GM23338 (cell line): ENCODE data around the gene POLR1C. TPM values are rescaled to one million over a fixed set of nuclear protein-coding genes. Genes with fewer than 3 reads are reported as not detected.

Experiments used
- ATAC-seq: fragments of 200-7000 bp; cut with Tn5 transposase; 3 replicates; pipeline ENCODE4 v1.9.1; 2020
- DNase-seq: peaks from one replicate; pipeline ENCODE4 v3.0.0-alpha.2; 2015; ENCODE audit warnings: low spot score
- H2AFZ ChIP-seq: fragments of 200-600 bp; sonication (generic); 2 replicates; pipeline ENCODE4 v1.8.0; 2016; ENCODE audit warnings: antibody characterized with exemption, mild to moderate bottlenecking, moderate library complexity
- H3F3A ChIP-seq: fragments of 200-600 bp; sonication (generic); replicated peaks from 2 replicates; pipeline ENCODE4 v1.8.0; 2017; ENCODE audit warnings: antibody characterized with exemption, mixed run types, low read depth
- H3K27ac ChIP-seq: fragments of 200-600 bp; sonication (generic); 2 replicates; pipeline ENCODE4 v1.6.1; 2016; ENCODE audit warnings: low read depth
- H3K27me3 ChIP-seq: fragments of 200-600 bp; sonication (generic); 2 replicates; pipeline ENCODE4 v1.8.0; 2016; ENCODE audit warnings: mild to moderate bottlenecking, mixed run types, moderate library complexity; ENCODE audit not compliant: insufficient read depth
- H3K36me3 ChIP-seq: fragments of 200-600 bp; sonication (generic); 2 replicates; pipeline ENCODE4 v1.8.0; 2016; ENCODE audit warnings: mild to moderate bottlenecking; ENCODE audit not compliant: insufficient read depth
- H3K4me1 ChIP-seq: fragments of 200-600 bp; sonication (generic); 2 replicates; pipeline ENCODE4 v1.8.0; 2016; ENCODE audit warnings: mild to moderate bottlenecking, moderate library complexity; ENCODE audit not compliant: insufficient read depth
- H3K4me2 ChIP-seq: fragments of 200-600 bp; sonication (generic); 2 replicates; pipeline ENCODE4 v1.7.1; 2017; ENCODE audit warnings: mixed run types
- H3K4me3 ChIP-seq: fragments of 200-600 bp; sonication (generic); 2 replicates; pipeline ENCODE4 v1.6.1; 2016; ENCODE audit warnings: mixed run types
- H3K79me2 ChIP-seq: fragments of 200-600 bp; sonication (generic); replicated peaks from 2 replicates; pipeline ENCODE4 v1.8.0; 2017; ENCODE audit warnings: mild to moderate bottlenecking; ENCODE audit not compliant: insufficient read depth
- H3K9me2 ChIP-seq: fragments of 200-600 bp; sonication (generic); 2 replicates; pipeline ENCODE4 v1.8.0; 2017; ENCODE audit not compliant: insufficient read depth
- H4K20me1 ChIP-seq: fragments of 200-600 bp; sonication (generic); replicated peaks from 2 replicates; pipeline ENCODE4 v1.8.0; 2017; ENCODE audit warnings: mild to moderate bottlenecking; ENCODE audit not compliant: insufficient read depth
- H3K27ac Mint-ChIP-seq: 2 replicates; pipeline ENCODE4 v1.8.0; 2020; ENCODE audit warnings: inconsistent platforms, mild to moderate bottlenecking, moderate library complexity, mixed read lengths
- H3K27me3 Mint-ChIP-seq: 3 replicates; pipeline ENCODE4 v1.8.0; 2022; ENCODE audit warnings: low read depth, mild to moderate bottlenecking, moderate library complexity, mixed read lengths, inconsistent platforms; ENCODE audit not compliant: insufficient read depth, poor library complexity
- H3K36me3 Mint-ChIP-seq: 3 replicates; pipeline ENCODE4 v1.8.0; 2021; ENCODE audit warnings: low read depth, mild to moderate bottlenecking, inconsistent platforms, moderate library complexity, mixed read lengths
- H3K4me1 Mint-ChIP-seq: 3 replicates; pipeline ENCODE4 v1.8.0; 2020; ENCODE audit warnings: mild to moderate bottlenecking, inconsistent platforms, mixed read lengths
- H3K4me3 Mint-ChIP-seq: 3 replicates; pipeline ENCODE4 v1.8.0; 2021; ENCODE audit warnings: moderate library complexity, mild to moderate bottlenecking, inconsistent platforms, mixed read lengths
- H3K9me3 Mint-ChIP-seq: 3 replicates; pipeline ENCODE4 v1.8.0; 2020; ENCODE audit warnings: moderate library complexity, mild to moderate bottlenecking, inconsistent platforms, mixed read lengths
- EZH2phosphoT487 ChIP-seq: fragments of 200-600 bp; sonication (generic); IDR thresholded peaks from one replicate; pipeline ENCODE4 v1.8.1; 2018; ENCODE audit warnings: antibody characterized with exemption; ENCODE audit not compliant: unreplicated experiment
- POLR2AphosphoS5 ChIP-seq: IDR thresholded peaks from 2 replicates; pipeline ENCODE4 v1.6.1; 2016; ENCODE audit warnings: antibody characterized with exemption, low read depth
- polyA plus RNA-seq: library from polyadenylated mRNA; unstranded; fragments of >200 nt; fragmentation: Nextera tagmentation; extraction: Ambion mirVana; gene quantifications from 2 replicates; pipeline ENCODE4 v1.2.1, GENCODE V29; 2016
- total RNA-seq: library from RNA; depleted of rRNA; stranded (reverse); fragments of >200 nt; shearing (Covaris generic); gene quantifications from 2 replicates; pipeline ENCODE4 v1.2.3, GENCODE V29; 2014
- TF ChIP-seq, protein P1 (sequence below): fragments of 250-450 bp; sonication (Bioruptor Pico); IDR thresholded peaks from 2 replicates; pipeline ENCODE4 v1.5.0; 2020; ENCODE audit warnings: mild to moderate bottlenecking, moderate library complexity
- TF ChIP-seq, protein P2 (sequence below): IDR thresholded peaks from one replicate; pipeline ENCODE4 v1.6.1; 2018; ENCODE audit warnings: antibody characterized with exemption; ENCODE audit not compliant: unreplicated experiment

POLR1C gene
- total and polyA plus RNA-seq, 2 experiments from 2014 or later, result 26.6 to 47.0 TPM

DNA sequence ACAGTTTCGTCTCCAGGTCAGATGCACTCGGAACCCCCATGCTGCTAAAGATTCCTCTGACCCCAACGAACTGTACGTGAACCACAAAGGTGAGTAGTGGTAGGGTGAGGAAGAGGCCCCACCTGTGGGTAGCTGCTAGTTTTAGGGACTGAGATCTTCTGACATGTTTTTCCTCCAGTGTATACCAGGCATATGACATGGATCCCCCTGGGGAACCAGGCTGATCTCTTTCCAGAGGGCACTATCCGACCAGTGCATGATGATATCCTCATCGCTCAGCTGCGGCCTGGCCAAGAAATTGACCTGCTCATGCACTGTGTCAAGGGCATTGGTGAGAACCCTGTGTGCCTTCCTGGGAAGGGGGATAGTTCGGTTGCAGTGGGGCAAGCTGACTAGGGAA is 3.2 kb downstream of the POLR1C start:
- ATAC-seq (no peak), DNase-seq (no peak)
- Mint-ChIP-seq H3K36me3 (peaks cover 42% of the 10 kb centered on the region), H3K4me3 (no peak overlapping the region), H3K4me1 (peaks cover 11% of the 10 kb centered on the region), H3K27me3 (peaks cover 10% of the 10 kb centered on the region), H3K27ac (no peak overlapping the region), H3K9me3 (no peaks in the 10 kb centered on the region; the same call in 2 of the 3 replicates)
- no peak overlapping the region for H3K4me3 ChIP-seq
- peaks cover 5% of the 10 kb centered on the region for H4K20me1 ChIP-seq
- H3K27ac ChIP-seq, result no peak overlapping the region
- H2AFZ ChIP-seq, result no peak overlapping the region
- H3K9me2 ChIP-seq, result no peaks in the 10 kb centered on the region
- peaks cover 37% of the 10 kb centered on the region for H3K79me2 ChIP-seq
- no peak overlapping the region for H3K4me2 ChIP-seq
- peaks cover 12% of the 10 kb centered on the region for H3K4me1 ChIP-seq
- H3K36me3 ChIP-seq, result peaks cover 39% of the 10 kb centered on the region
- H3F3A ChIP-seq, result peaks cover 38% of the 10 kb centered on the region
- TF ChIP-seq, protein P1, sequence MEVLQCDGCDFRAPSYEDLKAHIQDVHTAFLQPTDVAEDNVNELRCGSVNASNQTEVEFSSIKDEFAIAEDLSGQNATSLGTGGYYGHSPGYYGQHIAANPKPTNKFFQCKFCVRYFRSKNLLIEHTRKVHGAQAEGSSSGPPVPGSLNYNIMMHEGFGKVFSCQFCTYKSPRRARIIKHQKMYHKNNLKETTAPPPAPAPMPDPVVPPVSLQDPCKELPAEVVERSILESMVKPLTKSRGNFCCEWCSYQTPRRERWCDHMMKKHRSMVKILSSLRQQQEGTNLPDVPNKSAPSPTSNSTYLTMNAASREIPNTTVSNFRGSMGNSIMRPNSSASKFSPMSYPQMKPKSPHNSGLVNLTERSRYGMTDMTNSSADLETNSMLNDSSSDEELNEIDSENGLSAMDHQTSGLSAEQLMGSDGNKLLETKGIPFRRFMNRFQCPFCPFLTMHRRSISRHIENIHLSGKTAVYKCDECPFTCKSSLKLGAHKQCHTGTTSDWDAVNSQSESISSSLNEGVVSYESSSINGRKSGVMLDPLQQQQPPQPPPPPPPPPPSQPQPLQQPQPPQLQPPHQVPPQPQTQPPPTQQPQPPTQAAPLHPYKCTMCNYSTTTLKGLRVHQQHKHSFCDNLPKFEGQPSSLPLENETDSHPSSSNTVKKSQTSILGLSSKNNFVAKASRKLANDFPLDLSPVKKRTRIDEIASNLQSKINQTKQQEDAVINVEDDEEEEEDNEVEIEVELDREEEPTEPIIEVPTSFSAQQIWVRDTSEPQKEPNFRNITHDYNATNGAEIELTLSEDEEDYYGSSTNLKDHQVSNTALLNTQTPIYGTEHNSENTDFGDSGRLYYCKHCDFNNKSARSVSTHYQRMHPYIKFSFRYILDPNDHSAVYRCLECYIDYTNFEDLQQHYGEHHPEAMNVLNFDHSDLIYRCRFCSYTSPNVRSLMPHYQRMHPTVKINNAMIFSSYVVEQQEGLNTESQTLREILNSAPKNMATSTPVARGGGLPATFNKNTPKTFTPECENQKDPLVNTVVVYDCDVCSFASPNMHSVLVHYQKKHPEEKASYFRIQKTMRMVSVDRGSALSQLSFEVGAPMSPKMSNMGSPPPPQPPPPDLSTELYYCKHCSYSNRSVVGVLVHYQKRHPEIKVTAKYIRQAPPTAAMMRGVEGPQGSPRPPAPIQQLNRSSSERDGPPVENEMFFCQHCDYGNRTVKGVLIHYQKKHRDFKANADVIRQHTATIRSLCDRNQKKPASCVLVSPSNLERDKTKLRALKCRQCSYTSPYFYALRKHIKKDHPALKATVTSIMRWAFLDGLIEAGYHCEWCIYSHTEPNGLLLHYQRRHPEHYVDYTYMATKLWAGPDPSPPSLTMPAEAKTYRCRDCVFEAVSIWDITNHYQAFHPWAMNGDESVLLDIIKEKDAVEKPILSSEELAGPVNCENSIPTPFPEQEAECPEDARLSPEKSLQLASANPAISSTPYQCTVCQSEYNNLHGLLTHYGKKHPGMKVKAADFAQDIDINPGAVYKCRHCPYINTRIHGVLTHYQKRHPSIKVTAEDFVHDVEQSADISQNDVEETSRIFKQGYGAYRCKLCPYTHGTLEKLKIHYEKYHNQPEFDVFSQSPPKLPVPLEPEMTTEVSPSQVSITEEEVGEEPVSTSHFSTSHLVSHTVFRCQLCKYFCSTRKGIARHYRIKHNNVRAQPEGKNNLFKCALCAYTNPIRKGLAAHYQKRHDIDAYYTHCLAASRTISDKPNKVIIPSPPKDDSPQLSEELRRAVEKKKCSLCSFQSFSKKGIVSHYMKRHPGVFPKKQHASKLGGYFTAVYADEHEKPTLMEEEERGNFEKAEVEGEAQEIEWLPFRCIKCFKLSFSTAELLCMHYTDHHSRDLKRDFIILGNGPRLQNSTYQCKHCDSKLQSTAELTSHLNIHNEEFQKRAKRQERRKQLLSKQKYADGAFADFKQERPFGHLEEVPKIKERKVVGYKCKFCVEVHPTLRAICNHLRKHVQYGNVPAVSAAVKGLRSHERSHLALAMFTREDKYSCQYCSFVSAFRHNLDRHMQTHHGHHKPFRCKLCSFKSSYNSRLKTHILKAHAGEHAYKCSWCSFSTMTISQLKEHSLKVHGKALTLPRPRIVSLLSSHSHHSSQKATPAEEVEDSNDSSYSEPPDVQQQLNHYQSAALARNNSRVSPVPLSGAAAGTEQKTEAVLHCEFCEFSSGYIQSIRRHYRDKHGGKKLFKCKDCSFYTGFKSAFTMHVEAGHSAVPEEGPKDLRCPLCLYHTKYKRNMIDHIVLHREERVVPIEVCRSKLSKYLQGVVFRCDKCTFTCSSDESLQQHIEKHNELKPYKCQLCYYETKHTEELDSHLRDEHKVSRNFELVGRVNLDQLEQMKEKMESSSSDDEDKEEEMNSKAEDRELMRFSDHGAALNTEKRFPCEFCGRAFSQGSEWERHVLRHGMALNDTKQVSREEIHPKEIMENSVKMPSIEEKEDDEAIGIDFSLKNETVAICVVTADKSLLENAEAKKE (CRISPR knock-in tag), result no peak
- TF ChIP-seq, protein P2, sequence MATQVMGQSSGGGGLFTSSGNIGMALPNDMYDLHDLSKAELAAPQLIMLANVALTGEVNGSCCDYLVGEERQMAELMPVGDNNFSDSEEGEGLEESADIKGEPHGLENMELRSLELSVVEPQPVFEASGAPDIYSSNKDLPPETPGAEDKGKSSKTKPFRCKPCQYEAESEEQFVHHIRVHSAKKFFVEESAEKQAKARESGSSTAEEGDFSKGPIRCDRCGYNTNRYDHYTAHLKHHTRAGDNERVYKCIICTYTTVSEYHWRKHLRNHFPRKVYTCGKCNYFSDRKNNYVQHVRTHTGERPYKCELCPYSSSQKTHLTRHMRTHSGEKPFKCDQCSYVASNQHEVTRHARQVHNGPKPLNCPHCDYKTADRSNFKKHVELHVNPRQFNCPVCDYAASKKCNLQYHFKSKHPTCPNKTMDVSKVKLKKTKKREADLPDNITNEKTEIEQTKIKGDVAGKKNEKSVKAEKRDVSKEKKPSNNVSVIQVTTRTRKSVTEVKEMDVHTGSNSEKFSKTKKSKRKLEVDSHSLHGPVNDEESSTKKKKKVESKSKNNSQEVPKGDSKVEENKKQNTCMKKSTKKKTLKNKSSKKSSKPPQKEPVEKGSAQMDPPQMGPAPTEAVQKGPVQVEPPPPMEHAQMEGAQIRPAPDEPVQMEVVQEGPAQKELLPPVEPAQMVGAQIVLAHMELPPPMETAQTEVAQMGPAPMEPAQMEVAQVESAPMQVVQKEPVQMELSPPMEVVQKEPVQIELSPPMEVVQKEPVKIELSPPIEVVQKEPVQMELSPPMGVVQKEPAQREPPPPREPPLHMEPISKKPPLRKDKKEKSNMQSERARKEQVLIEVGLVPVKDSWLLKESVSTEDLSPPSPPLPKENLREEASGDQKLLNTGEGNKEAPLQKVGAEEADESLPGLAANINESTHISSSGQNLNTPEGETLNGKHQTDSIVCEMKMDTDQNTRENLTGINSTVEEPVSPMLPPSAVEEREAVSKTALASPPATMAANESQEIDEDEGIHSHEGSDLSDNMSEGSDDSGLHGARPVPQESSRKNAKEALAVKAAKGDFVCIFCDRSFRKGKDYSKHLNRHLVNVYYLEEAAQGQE, result no peak
- TF ChIP-seq POLR2AphosphoS5 (no peak; the same call in none of the 2 replicates), EZH2phosphoT487 (no peak)
- H3K27me3 ChIP-seq, result no peaks in the 10 kb centered on the region
